ENCODE measurements around the gene FGF3.

Gene FGF3

GRCh38 chr11:69832561-69833413, 13.6 kb upstream of the FGF3 start:
- Histone ChIP-seq H3K9ac (no peak overlapping the region), H3K4me1 (no peaks in the 10 kb centered on the region), H3K9me3 (ENCODE audit: control insufficient read depth, low read length) (no peaks in the 10 kb centered on the region), H3K27me3 (ENCODE audit: control insufficient read depth, insufficient read depth, low read length) (no peaks in the 10 kb centered on the region), H3K36me3 (ENCODE audit: control insufficient read depth, insufficient read depth, low read length) (no peaks in the 10 kb centered on the region), H3K79me2 (no peaks in the 10 kb centered on the region), H3K4me2 (ENCODE audit: low read length) (no peak overlapping the region), H3K4me3 (ENCODE audit: low read depth, low read length) (no peak overlapping the region), H2AFZ (no peak overlapping the region), H3K27ac (no peak overlapping the region)
- TF ChIP-seq CTCF (IDR thresholded peaks at IDR 0.05) = no peak

GRCh38 chr11:69831985-69832384, 12.8 kb upstream of the FGF3 start:
- no peak overlapping the region for H3K9ac ChIP-seq
- no peaks in the 10 kb centered on the region for H3K4me1 ChIP-seq
- no peak overlapping the region for H2AFZ ChIP-seq
- H3K9me3 ChIP-seq (ENCODE audit: control insufficient read depth, low read length) = no peaks in the 10 kb centered on the region
- H3K27me3 ChIP-seq (ENCODE audit: control insufficient read depth, insufficient read depth, low read length) = no peaks in the 10 kb centered on the region
- no peak overlapping the region for H3K27ac ChIP-seq
- H3K4me3 ChIP-seq (ENCODE audit: low read depth, low read length) = no peak overlapping the region
- no peaks in the 10 kb centered on the region for H3K79me2 ChIP-seq
- no peaks in the 10 kb centered on the region for H3K36me3 ChIP-seq (ENCODE audit: control insufficient read depth, insufficient read depth, low read length)
- H3K4me2 ChIP-seq (ENCODE audit: low read length) = no peak overlapping the region
- no peak for TF ChIP-seq CTCF (IDR thresholded peaks at IDR 0.05)

GRCh38 chr11:69830086-69830485, 10.9 kb upstream of the FGF3 start:
- no peak overlapping the region for H3K9ac ChIP-seq
- no peak overlapping the region for H2AFZ ChIP-seq
- H3K9me3 ChIP-seq (ENCODE audit: control insufficient read depth, low read length) = no peaks in the 10 kb centered on the region
- no peaks in the 10 kb centered on the region for H3K27me3 ChIP-seq (ENCODE audit: control insufficient read depth, insufficient read depth, low read length)
- H3K4me2 ChIP-seq (ENCODE audit: low read length) = no peak overlapping the region
- H3K79me2 ChIP-seq = no peaks in the 10 kb centered on the region
- H3K4me3 ChIP-seq (ENCODE audit: low read depth, low read length) = no peak overlapping the region
- H3K36me3 ChIP-seq (ENCODE audit: control insufficient read depth, insufficient read depth, low read length) = no peaks in the 10 kb centered on the region
- H3K4me1 ChIP-seq = no peaks in the 10 kb centered on the region
- H3K27ac ChIP-seq = no peak overlapping the region
- TF ChIP-seq CTCF (IDR thresholded peaks at IDR 0.05) = no peak

- Histone ChIP-seq H3K4me3 (ENCODE audit: low read depth, low read length) (no peak overlapping the region), H3K4me2 (ENCODE audit: low read length) (no peak overlapping the region), H3K79me2 (no peaks in the 10 kb centered on the region), H3K27me3 (ENCODE audit: control insufficient read depth, insufficient read depth, low read length) (no peaks in the 10 kb centered on the region), H3K36me3 (ENCODE audit: control insufficient read depth, insufficient read depth, low read length) (no peaks in the 10 kb centered on the region), H3K4me1 (no peaks in the 10 kb centered on the region), H3K9ac (no peak overlapping the region), H3K27ac (no peak overlapping the region), H3K9me3 (ENCODE audit: control insufficient read depth, low read length) (no peaks in the 10 kb centered on the region), H2AFZ (no peak overlapping the region)
- TF ChIP-seq CTCF (IDR thresholded peaks at IDR 0.05) = no peak
Observed at GRCh38 chr11:69828971-69829344, 9.7 kb upstream of the FGF3 start.

All from parathyroid adenoma (tissue), 2 donors.